PC-9 (cell line): ENCODE measurements around the gene DOCK4.

Experiments used
- CTCF ChIP-seq: fragments of 200-600 bp; sonication (generic); conservative IDR thresholded peaks from 2 replicates; pipeline ENCODE4 v1.6.1; 2017; ENCODE audit warnings: mixed run types, antibody characterized with exemption, mild to moderate bottlenecking, moderate library complexity
- EZH2 ChIP-seq: fragments of 200-600 bp; sonication (generic); IDR thresholded peaks from 2 replicates; pipeline ENCODE4 v1.8.0; 2017; ENCODE audit warnings: antibody characterized with exemption, low read depth

- TF ChIP-seq CTCF (no peak), EZH2 (no peak)
These were observed 170.1 kb downstream of the DOCK4 start for GRCh38 chr7:112036071-112036470.
